Liver (tissue), 9 donors: ENCODE measurements around the gene NDUFAF8. TPM values are rescaled to one million over a fixed set of nuclear protein-coding genes. Genes with fewer than 3 reads are reported as not detected.

Experiments used
- DNase-seq: peaks from one replicate; pipeline ENCODE4 v3.0.0-alpha.2; 2017; ENCODE audit warnings: low spot score
- H3K27ac ChIP-seq, 2 donors: one replicate each; pipeline ENCODE4 v1.7.0; 2013; ENCODE audit warnings: inconsistent platforms in 2 of 2, low read length in 2 of 2, control low read depth in 1 of 2, low read depth in 1 of 2, mild to moderate bottlenecking in 1 of 2
- H3K27me3 ChIP-seq, 4 donors: one replicate each; pipeline versions ENCODE4 v1.6.1 to v1.7.0; 2013; ENCODE audit warnings: low read length in 3 of 4, inconsistent platforms in 1 of 4, mild to moderate bottlenecking in 1 of 4, moderate library complexity in 1 of 4; ENCODE audit not compliant: control insufficient read depth in 4 of 4, insufficient read depth in 4 of 4
- H3K36me3 ChIP-seq, 4 donors: one replicate each; pipeline versions ENCODE4 v1.6.1 to v1.7.0; 2013; ENCODE audit warnings: low read length in 3 of 4, mild to moderate bottlenecking in 3 of 4, low read depth in 1 of 4, moderate library complexity in 1 of 4; ENCODE audit not compliant: control insufficient read depth in 4 of 4, insufficient read depth in 3 of 4
- H3K4me1 ChIP-seq, 4 donors: one replicate each; pipeline versions ENCODE4 v1.6.1 to v1.7.0; 2013; ENCODE audit warnings: low read length in 3 of 4, mild to moderate bottlenecking in 3 of 4, moderate library complexity in 1 of 4; ENCODE audit not compliant: control insufficient read depth in 4 of 4, insufficient read depth in 4 of 4
- H3K4me3 ChIP-seq, 3 donors: one replicate each; pipeline versions ENCODE4 v1.6.1 to v1.7.0; 2013; ENCODE audit warnings: low read length in 3 of 3, control low read depth in 1 of 3, low read depth in 1 of 3, mild to moderate bottlenecking in 1 of 3
- H3K9ac ChIP-seq, 2 donors: one replicate each; pipeline ENCODE4 v1.7.0; 2013; ENCODE audit warnings: low read length in 2 of 2, mild to moderate bottlenecking in 2 of 2, moderate library complexity in 2 of 2, control low read depth in 1 of 2, low read depth in 1 of 2
- H3K9me3 ChIP-seq, 4 donors: one replicate each; pipeline versions ENCODE4 v1.6.1 to v1.7.0; 2013; ENCODE audit warnings: low read length in 3 of 4; ENCODE audit not compliant: control insufficient read depth in 4 of 4
- ATF3 ChIP-seq: IDR thresholded peaks from 2 replicates; pipeline ENCODE4 v1.6.1; 2016; ENCODE audit warnings: antibody characterized with exemption
- CTCF ChIP-seq: fragments of 150-350 bp; IDR thresholded peaks from 2 replicates; pipeline ENCODE4 v1.5.1; 2017; ENCODE audit warnings: improper control_type of control experiment, low read depth, low read length; ENCODE audit not compliant: missing input control
- EGR1 ChIP-seq, 2 donors: IDR thresholded peaks; 2 replicates each; pipeline ENCODE4 v1.6.1; 2016 to 2018; ENCODE audit warnings: antibody characterized with exemption in 2 of 2, low read depth in 2 of 2
- FOXA1 ChIP-seq: IDR thresholded peaks from 2 replicates; pipeline ENCODE4 v1.6.1; 2016; ENCODE audit warnings: antibody characterized with exemption
- FOXA2 ChIP-seq: IDR thresholded peaks from 2 replicates; pipeline ENCODE4 v1.6.1; 2016; ENCODE audit warnings: antibody characterized with exemption
- GABPA ChIP-seq, 2 donors: IDR thresholded peaks in 1 of 2; conservative IDR thresholded peaks in 1 of 2; 2 replicates each; pipeline ENCODE4 v1.6.1; 2016; ENCODE audit warnings: antibody characterized with exemption in 2 of 2, mild to moderate bottlenecking in 1 of 2, moderate library complexity in 1 of 2
- HNF4A ChIP-seq, 2 donors: conservative IDR thresholded peaks; 2 replicates each; pipeline ENCODE4 v1.6.1; 2016; ENCODE audit warnings: antibody characterized with exemption in 2 of 2, mild to moderate bottlenecking in 2 of 2
- HNF4G ChIP-seq: IDR thresholded peaks from 2 replicates; pipeline ENCODE4 v1.6.1; 2016; ENCODE audit warnings: antibody characterized with exemption
- JUND ChIP-seq, 2 donors: IDR thresholded peaks; 2 replicates each; pipeline ENCODE4 v1.6.1; 2016; ENCODE audit warnings: antibody characterized with exemption in 2 of 2
- MAX ChIP-seq: IDR thresholded peaks from 2 replicates; pipeline ENCODE4 v1.6.1; 2016; ENCODE audit warnings: antibody characterized with exemption
- NR2F2 ChIP-seq: IDR thresholded peaks from 2 replicates; pipeline ENCODE4 v1.6.1; 2016; ENCODE audit warnings: antibody characterized with exemption
- RAD21 ChIP-seq, 2 donors: IDR thresholded peaks; 2 replicates each; pipeline ENCODE4 v1.6.1; 2016; ENCODE audit warnings: antibody characterized with exemption in 2 of 2, mild to moderate bottlenecking in 2 of 2
- REST ChIP-seq: IDR thresholded peaks from 2 replicates; pipeline ENCODE4 v1.6.1; 2016; ENCODE audit warnings: antibody characterized with exemption, mild to moderate bottlenecking
- RXRA ChIP-seq, 2 donors: IDR thresholded peaks; 2 replicates each; pipeline ENCODE4 v1.6.1; 2017 to 2018; ENCODE audit warnings: antibody characterized with exemption in 2 of 2, mild to moderate bottlenecking in 1 of 2
- SP1 ChIP-seq: IDR thresholded peaks from 2 replicates; pipeline ENCODE4 v1.6.1; 2018; ENCODE audit warnings: antibody characterized with exemption, mild to moderate bottlenecking
- TAF1 ChIP-seq: conservative IDR thresholded peaks from 2 replicates; pipeline ENCODE4 v1.6.1; 2016; ENCODE audit warnings: antibody characterized with exemption, mild to moderate bottlenecking
- YY1 ChIP-seq: IDR thresholded peaks from 2 replicates; pipeline ENCODE4 v1.6.1; 2016; ENCODE audit warnings: antibody characterized with exemption, mild to moderate bottlenecking
- ZBTB33 ChIP-seq: IDR thresholded peaks from 2 replicates; pipeline ENCODE4 v1.6.1; 2016; ENCODE audit warnings: antibody characterized with exemption
- WGBS: extraction: QIAGEN DNeasy Blood & Tissue Kit; methylation state at CpG from one replicate; pipeline ENCODE4 v1.1.7; 2013; 5-methylcytosine and 5-hydroxymethylcytosine counted together
- polyA plus RNA-seq, 2 donors: library from polyadenylated mRNA; stranded (reverse) in 1 of 2; unstranded in 1 of 2; fragments of 200-250 nt in 1 of 2; fragments of >200 nt in 1 of 2; fragmentation: Nextera tagmentation in 1 of 2; extraction: Ambion mirVana in 1 of 2; gene quantifications; one replicate each; pipeline versions ENCODE4 v1.2.1 to v1.2.3, GENCODE V29; 2013 to 2015
- total RNA-seq, 2 donors: library from RNA; depleted of rRNA; stranded (reverse); fragments of >200 nt; gene quantifications; one replicate each; pipeline ENCODE4 v1.2.3, GENCODE V29; 2014
- donor health status: healthy.
- donor health status: healthy.
- donor health status: healthy.
- donor health status: healthy.
- donor health status: healthy.

NDUFAF8 gene
- total and polyA plus RNA-seq, 4 donors: 8.3 to 67.4 (median 15.5) TPM

GRCh38 chr17:81238490-81238814 lies 666 bp upstream of the NDUFAF8 start:
- Histone ChIP-seq H3K9ac (peak overlapping the region in 1 of 2 donors; percentile 75), H3K4me1 (peaks cover 6 to 31% (median 27%) of the 10 kb centered on the region in 4 donors), H3K4me3 (peak overlapping the region; percentile 62 to 98 (median 89)), H3K9me3 (no peaks in the 10 kb centered on the region), H3K27me3 (no peaks in the 10 kb centered on the region), H3K36me3 (peaks cover 0 to 2% (median under 1%) of the 10 kb centered on the region in 4 donors), H3K27ac (peak overlapping the region in 1 of 2 donors; percentile 24)
- DNase-seq: no peak
- WGBS: under 1% methylated on average over 26 of the region's 26 CpGs
- no peak for TF ChIP-seq TAF1
- no peak for TF ChIP-seq EGR1 (IDR thresholded peaks at IDR 0.05; ENCODE audit: low read depth in 2 of 2)
- no peak for TF ChIP-seq FOXA2
- TF ChIP-seq SP1: no peak
- no peak for TF ChIP-seq ATF3
- TF ChIP-seq FOXA1: no peak
- TF ChIP-seq HNF4A (conservative IDR thresholded peaks at IDR 0.05): no peak
- no peak for TF ChIP-seq NR2F2
- TF ChIP-seq JUND (IDR thresholded peaks at IDR 0.05): no peak
- TF ChIP-seq REST: no peak
- no peak for TF ChIP-seq RXRA (IDR thresholded peaks at IDR 0.05)
- TF ChIP-seq YY1: no peak
- TF ChIP-seq GABPA (IDR thresholded peaks at IDR 0.05 in 1 of 2, conservative IDR thresholded peaks at IDR 0.05 in 1 of 2): no peak

- peak overlapping the region in 1 of 2 donors; percentile 63 for H3K9ac ChIP-seq
- no peaks in the 10 kb centered on the region for H3K9me3 ChIP-seq
- peak overlapping the region; percentile 74 to 88 (median 78) for H3K4me3 ChIP-seq
- no peak for DNase-seq
- WGBS: 17% methylated on average over 37 of the region's 37 CpGs
- peak overlapping the region; percentile 71 to 74 for H3K27ac ChIP-seq
- H3K27me3 ChIP-seq: no peaks in the 10 kb centered on the region
- TF ChIP-seq YY1 (no peak), GABPA (IDR thresholded peaks at IDR 0.05 in 1 of 2, conservative IDR thresholded peaks at IDR 0.05 in 1 of 2) (no peak), REST (no peak), HNF4G (no peak), ZBTB33 (no peak), TAF1 (no peak), NR2F2 (no peak), SP1 (no peak), FOXA2 (no peak), ATF3 (no peak), JUND (IDR thresholded peaks at IDR 0.05) (no peak), RAD21 (IDR thresholded peaks at IDR 0.05) (no peak), EGR1 (IDR thresholded peaks at IDR 0.05; ENCODE audit: low read depth in 2 of 2) (no peak), FOXA1 (no peak), MAX (no peak), HNF4A (conservative IDR thresholded peaks at IDR 0.05) (no peak), CTCF (no peak)
- H3K36me3 ChIP-seq: no peaks in the 10 kb centered on the region
- peaks cover 6 to 31% (median 27%) of the 10 kb centered on the region in 4 donors for H3K4me1 ChIP-seq
Measured at GRCh38 chr17:81239714-81240555, 817 bp downstream of the NDUFAF8 start.
